ENCODE measurements around the gene CCDC183.
A peak's percentile ranks its signal among the peaks of the same experiment; 100 is the strongest.

CCDC183 gene

GRCh38 chr9:136798708-136799078 lies 2.6 kb downstream of the CCDC183 start:
- no peak for TF ChIP-seq CTCF (IDR thresholded peaks at IDR 0.05; ENCODE audit: low read length)
- no peak for TF ChIP-seq EZH2 (optimal IDR thresholded peaks at IDR 0.05; ENCODE audit: low read depth, low read length)
- TF ChIP-seq EZH2phosphoT487 (IDR thresholded peaks at IDR 0.05; ENCODE audit: low read length), result no peak
- Histone ChIP-seq H3K9me2 (replicated peaks; ENCODE audit: insufficient read depth, low read length) (no peaks in the 10 kb centered on the region), H3K9ac (ENCODE audit: low read length) (no peak overlapping the region), H3K27ac (ENCODE audit: low read length) (no peak overlapping the region), H4K20me1 (ENCODE audit: insufficient read depth, low read length) (no peaks in the 10 kb centered on the region), H3K36me3 (replicated peaks; ENCODE audit: insufficient read depth, low read length) (no peaks in the 10 kb centered on the region), H3F3A (ENCODE audit: insufficient read depth, low read length) (peaks cover 18% of the 10 kb centered on the region), H3K27me3 (replicated peaks; ENCODE audit: insufficient read depth, low read length) (no peaks in the 10 kb centered on the region; the same call in 1 of the 2 replicates), H3K79me2 (ENCODE audit: low read length) (no peaks in the 10 kb centered on the region), H3K4me1 (ENCODE audit: low read length) (peaks cover 16% of the 10 kb centered on the region), H2AFZ (ENCODE audit: low read length) (no peak overlapping the region), H3K4me2 (ENCODE audit: low read depth, low read length) (no peak overlapping the region), H3K9me3 (replicated peaks; ENCODE audit: insufficient read depth, low read length) (no peaks in the 10 kb centered on the region), H3K4me3 (ENCODE audit: low read length) (no peak overlapping the region)
- DNase-seq, result no peak

- H3K36me3 ChIP-seq (replicated peaks; ENCODE audit: insufficient read depth, low read length), result no peaks in the 10 kb centered on the region
- H3K4me3 ChIP-seq (ENCODE audit: low read length), result peak overlapping the region; percentile 47; the same call in 1 of the 2 replicates
- H3K4me1 ChIP-seq (ENCODE audit: low read length), result peaks cover 16% of the 10 kb centered on the region
- no peak for DNase-seq
- no peak overlapping the region for H3K27ac ChIP-seq (ENCODE audit: low read length)
- H3K4me2 ChIP-seq (ENCODE audit: low read depth, low read length), result peak overlapping the region; percentile 84
- H3K9me2 ChIP-seq (replicated peaks; ENCODE audit: insufficient read depth, low read length), result no peaks in the 10 kb centered on the region
- H3K9ac ChIP-seq (ENCODE audit: low read length), result no peak overlapping the region
- H3K9me3 ChIP-seq (replicated peaks; ENCODE audit: insufficient read depth, low read length), result no peaks in the 10 kb centered on the region
- H3F3A ChIP-seq (ENCODE audit: insufficient read depth, low read length), result peaks cover 18% of the 10 kb centered on the region
- H3K27me3 ChIP-seq (replicated peaks; ENCODE audit: insufficient read depth, low read length), result no peaks in the 10 kb centered on the region; the same call in 1 of the 2 replicates
- TF ChIP-seq EZH2phosphoT487 (IDR thresholded peaks at IDR 0.05; ENCODE audit: low read length) (no peak), CTCF (IDR thresholded peaks at IDR 0.05; ENCODE audit: low read length) (no peak), EZH2 (optimal IDR thresholded peaks at IDR 0.05; ENCODE audit: low read depth, low read length) (no peak)
- no peaks in the 10 kb centered on the region for H4K20me1 ChIP-seq (ENCODE audit: insufficient read depth, low read length)
- no peaks in the 10 kb centered on the region for H3K79me2 ChIP-seq (ENCODE audit: low read length)
- H2AFZ ChIP-seq (ENCODE audit: low read length), result 0 out of 2 replicates have a peak overlapping the region, but pooled peaks have one; percentile 53
These were observed 3.1 kb downstream of the CCDC183 start for GRCh38 chr9:136799079-136799853.

- Histone ChIP-seq H3K27me3 (replicated peaks; ENCODE audit: insufficient read depth, low read length) (no peaks in the 10 kb centered on the region; the same call in 1 of the 2 replicates), H4K20me1 (ENCODE audit: insufficient read depth, low read length) (no peaks in the 10 kb centered on the region), H3K9me2 (replicated peaks; ENCODE audit: insufficient read depth, low read length) (no peaks in the 10 kb centered on the region), H3K9me3 (replicated peaks; ENCODE audit: insufficient read depth, low read length) (no peaks in the 10 kb centered on the region), H3K9ac (ENCODE audit: low read length) (peak overlapping the region; percentile 26; the same call in 1 of the 2 replicates), H3F3A (ENCODE audit: insufficient read depth, low read length) (peaks cover 18% of the 10 kb centered on the region), H3K79me2 (ENCODE audit: low read length) (no peaks in the 10 kb centered on the region), H3K4me2 (ENCODE audit: low read depth, low read length) (peak overlapping the region; percentile 98), H3K27ac (ENCODE audit: low read length) (peak overlapping the region; percentile 27; the same call in 1 of the 2 replicates), H3K4me3 (ENCODE audit: low read length) (peak overlapping the region; percentile 56), H2AFZ (ENCODE audit: low read length) (peak overlapping the region; percentile 62), H3K4me1 (ENCODE audit: low read length) (peaks cover 16% of the 10 kb centered on the region), H3K36me3 (replicated peaks; ENCODE audit: insufficient read depth, low read length) (no peaks in the 10 kb centered on the region)
- DNase-seq, result peak; percentile 91
- TF ChIP-seq EZH2phosphoT487 (IDR thresholded peaks at IDR 0.05; ENCODE audit: low read length) (no peak), EZH2 (optimal IDR thresholded peaks at IDR 0.05; ENCODE audit: low read depth, low read length) (no peak), CTCF (IDR thresholded peaks at IDR 0.05; ENCODE audit: low read length) (no peak)
These were observed 3.9 kb downstream of the CCDC183 start for GRCh38 chr9:136799854-136800657.
